Uterus (tissue), 2 donors: ENCODE data around the gene HINT3.

Source experiments
- CTCF ChIP-seq, 4 experiments: fragments of 200-600 bp in 2 of 4; fragments of 450-650 bp in 2 of 4; sonication (generic) in 2 of 4; IDR thresholded peaks; one replicate each; pipeline ENCODE4 v1.5.1; 2016 to 2019; ENCODE audit warnings: antibody characterized with exemption in 4 of 4, mild to moderate bottlenecking in 2 of 4, moderate library complexity in 1 of 4
- POLR2A ChIP-seq, 2 donors: fragments of 450-650 bp; IDR thresholded peaks; one replicate each; pipeline ENCODE4 v1.6.1; 2016; ENCODE audit warnings: antibody characterized with exemption in 2 of 2, mild to moderate bottlenecking in 1 of 2, moderate library complexity in 1 of 2

- peak; percentile 34 to 58 (median 38) for TF ChIP-seq CTCF (IDR thresholded peaks at IDR 0.05)
- no peak for TF ChIP-seq POLR2A (IDR thresholded peaks at IDR 0.05)
Measured at GRCh38 chr6:125974214-125974866, 17.8 kb downstream of the HINT3 start.
